OCI-LY3 (cell line): ENCODE data around the gene RFC3.

Source experiments
- H2AFZ ChIP-seq: fragments of 200-600, 300-600 bp; shearing (Covaris generic); 2 replicates; pipeline ENCODE4 v1.6.0; 2014; ENCODE audit warnings: antibody characterized with exemption, low read depth, low read length
- H3K27ac ChIP-seq: fragments of 200-600, 300-600 bp; sonication (generic); 2 replicates; pipeline ENCODE4 v1.5.1; 2014; ENCODE audit warnings: mild to moderate bottlenecking, low read length, moderate library complexity, mixed read lengths
- H3K27me3 ChIP-seq: fragments of 200-600, 300-600 bp; sonication (generic); 2 replicates; pipeline ENCODE4 v1.6.1; 2014; ENCODE audit warnings: low read depth, low read length, mixed read lengths
- H3K36me3 ChIP-seq: fragments of 200-600, 300-600 bp; sonication (generic); replicated peaks from 2 replicates; pipeline ENCODE3; 2014; ENCODE audit warnings: low read depth, low read length, mixed read lengths
- H3K4me1 ChIP-seq: fragments of 300-600, 200-600 bp; sonication (generic); 2 replicates; pipeline ENCODE4 v1.6.1; 2014; ENCODE audit warnings: low read length, mixed read lengths
- H3K4me2 ChIP-seq: fragments of 200-600, 300-600 bp; sonication (generic); 2 replicates; pipeline ENCODE4 v1.6.1; 2014; ENCODE audit warnings: low read length, mixed read lengths
- H3K4me3 ChIP-seq: fragments of 300-600, 200-600 bp; sonication (generic); 2 replicates; pipeline ENCODE4 v1.5.1; 2014; ENCODE audit warnings: antibody characterized with exemption, mild to moderate bottlenecking, low read length, moderate library complexity
- H3K79me2 ChIP-seq: fragments of 300-600, 200-600 bp; shearing (Covaris generic); 2 replicates; pipeline ENCODE4 v1.6.1; 2014; ENCODE audit warnings: mild to moderate bottlenecking, low read length, mixed read lengths
- H3K9ac ChIP-seq: fragments of 300-600, 200-600 bp; shearing (Covaris generic); 2 replicates; pipeline ENCODE4 v1.6.0; 2014; ENCODE audit warnings: mild to moderate bottlenecking, low read length, moderate library complexity
- H3K9me3 ChIP-seq: fragments of 200-600, 300-600 bp; shearing (Covaris generic); 2 replicates; pipeline ENCODE4 v1.6.1; 2014; ENCODE audit warnings: low read length, mixed read lengths; ENCODE audit not compliant: insufficient read depth
- H4K20me1 ChIP-seq: fragments of 200-600, 300-600 bp; sonication (generic); 2 replicates; pipeline ENCODE4 v1.6.1; 2016; ENCODE audit warnings: low read length, mixed read lengths; ENCODE audit not compliant: insufficient read depth
- CTCF ChIP-seq: fragments of 200-600, 300-600 bp; sonication (generic); IDR thresholded peaks from 2 replicates; pipeline ENCODE4 v1.5.1; 2014; ENCODE audit warnings: antibody characterized with exemption, low read length, low read depth
- EZH2phosphoT487 ChIP-seq: fragments of 200-600 bp; shearing (Covaris generic); IDR thresholded peaks from 2 replicates; pipeline ENCODE4 v1.6.1; 2018; ENCODE audit warnings: antibody characterized with exemption, mixed run types, low read depth

RFC3 gene

GRCh38 chr13:33832872-33833271, 14.9 kb downstream of the RFC3 start:
- no peak overlapping the region for H3K9ac ChIP-seq
- no peak overlapping the region for H3K27ac ChIP-seq
- H3K4me1 ChIP-seq = no peaks in the 10 kb centered on the region
- no peak overlapping the region for H3K4me3 ChIP-seq
- peaks cover 8% of the 10 kb centered on the region; the same call in 1 of the 2 replicates for H3K79me2 ChIP-seq
- H2AFZ ChIP-seq = no peak overlapping the region
- no peaks in the 10 kb centered on the region for H4K20me1 ChIP-seq
- no peaks in the 10 kb centered on the region for H3K9me3 ChIP-seq
- H3K36me3 ChIP-seq = peaks cover 66% of the 10 kb centered on the region
- TF ChIP-seq CTCF (no peak), EZH2phosphoT487 (no peak)
- no peak overlapping the region for H3K4me2 ChIP-seq
- no peaks in the 10 kb centered on the region for H3K27me3 ChIP-seq

- Histone ChIP-seq H3K36me3 (peaks cover 69% of the 10 kb centered on the region), H3K4me2 (no peak overlapping the region)
- no peak for TF ChIP-seq EZH2phosphoT487
- no peak for TF ChIP-seq CTCF
Measured at GRCh38 chr13:33838647-33839046, 20.7 kb downstream of the RFC3 start.

DNA sequence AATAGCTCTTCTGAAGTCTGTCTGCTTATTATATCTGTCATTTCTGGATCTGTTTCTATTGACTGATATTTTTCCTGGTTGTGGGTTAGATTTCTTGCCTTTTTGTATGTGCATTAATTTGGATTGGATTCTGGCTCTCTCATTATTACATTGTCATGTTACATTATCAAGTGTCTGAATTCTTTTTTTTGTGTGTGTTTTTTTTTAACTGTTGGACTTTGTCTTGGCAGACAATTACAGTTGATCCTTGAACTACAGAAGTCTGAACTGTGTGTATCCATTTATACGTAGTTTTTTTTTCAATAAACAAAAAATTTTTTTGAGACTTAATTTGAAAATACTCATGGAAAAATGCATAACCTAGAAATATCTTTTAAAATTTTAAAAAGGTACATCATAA, 22.5 kb downstream of the RFC3 start:
- no peak overlapping the region for H3K4me2 ChIP-seq
- TF ChIP-seq EZH2phosphoT487 = no peak
- TF ChIP-seq CTCF = no peak
- H3K4me1 ChIP-seq = no peaks in the 10 kb centered on the region
- no peak overlapping the region for H3K4me3 ChIP-seq
- H3K27me3 ChIP-seq = no peaks in the 10 kb centered on the region
- no peak overlapping the region for H3K9ac ChIP-seq
- H2AFZ ChIP-seq = no peak overlapping the region
- no peaks in the 10 kb centered on the region for H4K20me1 ChIP-seq
- peaks cover 58% of the 10 kb centered on the region for H3K36me3 ChIP-seq
- no peak overlapping the region for H3K27ac ChIP-seq
- no peaks in the 10 kb centered on the region for H3K9me3 ChIP-seq
- H3K79me2 ChIP-seq = no peaks in the 10 kb centered on the region

More at GRCh38 chr13:33838647-33839046, 20.7 kb downstream of the RFC3 start:
- no peaks in the 10 kb centered on the region for H3K9me3 ChIP-seq
- H3K27ac ChIP-seq = no peak overlapping the region
- H3K4me3 ChIP-seq = no peak overlapping the region
- no peaks in the 10 kb centered on the region for H3K27me3 ChIP-seq
- no peaks in the 10 kb centered on the region for H3K79me2 ChIP-seq
- no peaks in the 10 kb centered on the region for H3K4me1 ChIP-seq
- no peaks in the 10 kb centered on the region for H4K20me1 ChIP-seq
- no peak overlapping the region for H3K9ac ChIP-seq
- no peak overlapping the region for H2AFZ ChIP-seq

DNA sequence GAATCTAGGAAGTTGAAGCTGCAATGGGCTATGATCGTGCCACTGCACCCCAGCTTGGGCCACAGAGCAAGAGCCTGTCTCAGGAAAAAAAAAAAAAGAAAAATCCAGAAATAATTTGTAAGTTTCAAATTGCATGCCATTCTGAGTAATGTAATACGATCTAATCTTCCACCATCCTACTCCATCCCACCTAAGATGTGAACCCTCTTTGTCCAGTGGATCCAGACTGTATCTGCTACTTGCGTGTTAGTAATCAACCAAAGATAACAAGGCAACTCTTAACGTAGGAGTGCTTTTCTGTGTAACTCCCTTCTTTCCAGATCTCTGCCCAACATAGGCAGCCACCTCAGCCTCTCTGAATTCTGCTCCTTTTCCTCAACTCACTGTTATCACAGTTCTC, 24.3 kb downstream of the RFC3 start:
- no peaks in the 10 kb centered on the region for H3K4me1 ChIP-seq
- H4K20me1 ChIP-seq = no peaks in the 10 kb centered on the region
- no peak overlapping the region for H3K4me2 ChIP-seq
- H3K79me2 ChIP-seq = no peaks in the 10 kb centered on the region
- H3K27ac ChIP-seq = no peak overlapping the region
- H3K27me3 ChIP-seq = no peaks in the 10 kb centered on the region
- no peak overlapping the region for H3K9ac ChIP-seq
- H3K36me3 ChIP-seq = peaks cover 57% of the 10 kb centered on the region
- TF ChIP-seq CTCF (no peak), EZH2phosphoT487 (no peak)
- H3K9me3 ChIP-seq = no peaks in the 10 kb centered on the region
- H3K4me3 ChIP-seq = no peak overlapping the region
- H2AFZ ChIP-seq = no peak overlapping the region
